Stimulated activated CD4-positive, alpha-beta T cell treated with anti-CD3 and anti-CD28 coated beads, Interleukin-1b, Interleukin-23, amount 100 ng/mL, for 48 hours (primary cell): ENCODE results near the gene CCNA2.

Experiments used
- DNase-seq: peaks from one replicate; pipeline ENCODE4 v3.0.0-alpha.2; 2020

Gene CCNA2

GRCh38 chr4:121771869-121772268 lies 51.8 kb downstream of the CCNA2 start:
- DNase-seq = no peak

GRCh38 chr4:121769341-121769740 lies 54.3 kb downstream of the CCNA2 start:
- DNase-seq = no peak

DNA sequence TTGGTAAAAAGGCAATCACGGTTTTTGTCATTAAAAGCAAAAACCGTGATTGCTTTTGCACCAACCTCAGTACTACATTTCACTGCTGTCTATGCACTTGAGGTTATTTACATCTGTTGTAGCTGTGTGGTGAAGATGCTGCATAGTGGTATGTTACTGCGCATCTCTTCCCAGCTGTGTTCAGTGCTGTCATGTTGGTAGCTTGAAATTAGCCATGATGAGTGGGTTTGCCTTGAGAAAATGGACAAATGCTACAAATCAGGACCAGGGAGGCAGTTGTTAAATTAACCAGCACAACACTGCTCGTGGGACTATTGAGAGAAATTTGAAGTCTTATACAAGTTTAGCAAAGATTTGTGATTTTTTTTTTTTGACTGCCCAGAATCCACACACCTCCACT lies 56.5 kb downstream of the CCNA2 start:
- DNase-seq = no peak
